DMS53 treated with DMSO at 0.1 percent for 48 hours (cell line): ENCODE data around the gene VOPP1.
A peak's percentile ranks its signal among the peaks of the same experiment; 100 is the strongest.

Experiments
- DNase-seq: peaks from one replicate; lab custom pipeline; 2025; ENCODE audit not compliant: unreplicated experiment; lab: John Stamatoyannopoulos, UW

VOPP1 gene

DNA sequence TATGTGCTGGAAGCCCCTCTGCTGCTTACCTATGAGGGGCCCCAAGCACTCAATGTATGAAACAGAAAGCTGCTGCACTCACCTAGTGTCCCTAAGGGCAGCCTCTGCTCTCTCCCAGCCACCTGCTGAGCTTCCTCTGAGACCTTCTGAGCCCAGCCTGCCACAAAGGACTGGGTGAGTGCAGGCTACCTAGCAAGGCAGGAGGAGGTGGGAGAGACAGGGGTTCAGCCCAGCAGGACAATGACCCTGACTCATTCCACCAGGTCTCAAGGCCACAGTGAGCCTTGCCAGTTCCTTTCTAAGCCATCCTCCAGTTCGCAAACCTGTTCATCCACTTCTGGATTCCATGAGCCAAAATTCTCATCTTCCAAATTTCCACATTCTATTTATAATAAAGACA is 16.3 kb downstream of the VOPP1 start:
- DNase-seq = no peak

DNA sequence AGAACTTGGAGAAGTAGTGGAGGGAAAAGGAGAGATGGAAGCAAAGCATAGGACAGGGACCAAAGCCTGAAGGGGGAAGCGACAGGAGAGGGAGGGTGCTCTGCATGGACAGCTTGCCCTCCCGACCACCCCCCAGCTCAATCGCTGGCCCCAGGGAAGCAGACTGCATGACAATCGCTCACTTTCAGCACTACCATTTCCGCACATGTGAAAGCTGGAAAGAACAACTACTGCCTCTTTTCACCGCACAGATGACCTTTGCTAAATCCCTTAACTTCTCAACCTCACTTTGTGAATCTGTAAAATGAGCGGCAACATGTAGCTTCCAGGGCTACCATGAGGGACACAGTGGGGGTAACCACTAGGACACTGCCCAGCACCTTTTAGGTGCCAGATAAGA is 17.1 kb downstream of the VOPP1 start:
- no peak for DNase-seq

DNA sequence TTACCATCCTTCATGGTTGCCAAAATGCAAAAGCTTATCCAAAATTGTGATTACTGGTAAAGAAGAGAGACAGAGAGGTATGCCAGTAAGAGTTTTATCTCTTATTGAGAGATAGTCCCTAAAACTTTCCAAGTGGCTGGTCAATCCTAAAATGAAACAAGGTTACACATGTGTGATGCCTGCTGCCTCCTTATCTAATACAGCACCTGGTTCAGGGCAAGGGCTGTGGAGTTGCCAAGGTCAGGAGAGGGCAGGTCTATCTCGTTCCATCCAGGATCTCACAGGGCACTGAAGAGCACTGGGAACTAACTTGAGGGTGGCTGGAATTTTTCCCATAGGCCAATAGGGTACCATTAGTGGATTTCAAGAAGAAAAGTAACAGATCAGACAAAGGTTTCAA is 18.3 kb downstream of the VOPP1 start:
- no peak for DNase-seq

DNA sequence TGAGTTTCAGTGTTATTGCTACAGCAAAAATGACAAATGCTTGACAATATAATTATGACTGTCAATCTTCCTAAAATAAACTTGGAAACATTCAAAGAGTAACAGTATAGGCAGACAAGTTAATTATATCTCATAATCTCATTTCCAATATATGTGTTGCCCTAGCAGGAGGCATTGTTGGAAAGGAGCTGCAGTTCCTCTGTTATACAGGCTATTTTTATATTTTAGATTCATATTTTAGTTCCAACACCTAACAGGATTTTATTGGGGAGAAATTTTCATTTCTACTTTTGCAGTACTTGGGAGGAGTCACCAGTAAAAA is 19.3 kb downstream of the VOPP1 start:
- no peak for DNase-seq

DNA sequence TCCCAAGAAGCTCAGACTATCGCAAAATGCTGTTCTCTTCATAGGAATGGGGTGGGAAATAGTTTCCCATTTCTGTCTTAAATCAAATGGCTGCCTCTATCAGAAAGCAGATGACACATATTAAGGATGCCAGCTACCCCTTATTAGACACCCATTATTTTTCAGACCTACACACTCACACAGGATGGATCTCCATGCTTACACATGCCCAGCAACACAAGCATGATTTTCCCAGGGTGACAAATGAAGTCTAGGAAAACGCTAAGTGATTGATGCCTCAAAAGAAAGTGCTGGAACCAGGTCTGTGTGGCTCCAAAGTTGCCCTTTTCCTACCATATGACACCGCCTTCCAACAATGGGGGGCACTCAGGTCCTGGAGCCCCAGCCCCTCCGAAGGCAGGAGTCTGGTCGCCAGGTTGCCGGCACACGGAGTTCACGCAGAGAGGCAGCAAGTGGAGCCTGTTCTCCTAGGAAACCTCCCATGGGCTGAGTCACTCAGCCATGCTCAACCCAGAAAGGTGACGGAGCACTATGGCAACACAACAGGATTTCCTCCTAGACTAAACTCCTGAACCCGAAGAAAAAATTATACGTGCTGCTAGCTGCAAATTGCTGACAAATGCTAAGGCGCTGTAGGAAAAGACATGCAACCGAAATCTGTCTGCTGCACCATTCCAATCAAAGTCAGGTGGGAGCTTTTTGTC is 19.8 kb downstream of the VOPP1 start:
- no peak for DNase-seq

DNA sequence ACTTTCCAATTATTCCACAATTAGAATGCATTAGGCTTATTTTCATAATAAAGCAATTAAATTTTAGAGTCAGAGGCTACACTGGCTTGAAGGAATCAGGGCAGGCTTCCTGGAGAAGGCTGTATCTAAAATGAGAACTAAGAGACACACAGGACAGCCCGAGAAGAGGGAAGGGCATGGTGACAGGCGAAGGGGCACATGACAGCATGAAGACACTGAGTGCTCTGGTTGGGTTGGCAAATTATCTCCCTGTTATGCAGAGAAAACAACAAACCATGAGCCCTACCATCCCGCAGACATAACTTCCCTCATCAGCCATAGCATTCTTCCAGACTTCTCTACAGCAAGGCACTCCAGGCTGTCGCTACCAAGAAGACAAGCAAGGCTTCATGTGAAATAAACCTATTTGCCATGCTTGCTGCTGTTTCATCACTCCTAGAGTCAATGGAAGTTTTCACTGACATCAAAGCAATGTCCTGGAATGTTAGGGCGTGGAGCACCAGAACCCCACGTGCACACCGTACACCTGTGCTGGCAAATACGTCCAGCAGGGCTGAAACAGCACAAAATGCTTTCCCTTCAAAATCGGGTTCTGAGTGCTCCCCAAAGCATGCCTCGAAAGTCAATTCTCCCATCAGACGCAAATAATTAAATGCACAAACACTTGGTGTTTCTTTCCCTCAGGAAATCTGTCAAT is 21.3 kb downstream of the VOPP1 start:
- DNase-seq = no peak

DNA sequence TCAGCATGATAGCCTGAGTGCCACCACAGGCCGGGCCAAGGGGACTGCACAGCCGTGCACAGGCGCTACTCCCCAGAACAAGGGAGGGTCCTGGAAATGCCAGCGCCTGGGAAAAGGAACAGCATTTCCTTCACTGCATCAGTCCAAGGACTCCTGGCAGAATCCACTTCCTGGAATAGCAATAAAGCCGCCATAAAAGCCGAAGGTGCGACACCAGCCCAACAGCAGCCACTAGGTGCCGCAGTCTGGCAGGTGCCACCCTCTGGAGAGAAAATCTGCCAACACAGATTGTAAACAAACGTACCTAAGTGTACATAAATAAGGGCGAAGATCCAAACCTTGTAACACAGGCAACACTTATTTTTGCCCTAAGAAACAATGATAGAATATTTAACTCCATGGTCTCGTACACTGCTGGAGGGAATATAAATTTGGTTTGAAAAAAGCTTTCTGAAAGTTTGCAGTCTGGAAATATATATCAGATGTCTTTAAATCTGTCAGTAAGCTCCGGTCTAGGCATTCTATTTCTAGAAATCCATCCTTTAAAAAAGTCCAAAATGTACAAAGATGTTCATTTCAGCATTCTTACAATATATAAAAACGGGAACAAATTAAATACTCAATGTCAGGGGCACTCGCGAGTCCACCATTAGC is 22.2 kb downstream of the VOPP1 start:
- DNase-seq = peak; percentile 81

DNA sequence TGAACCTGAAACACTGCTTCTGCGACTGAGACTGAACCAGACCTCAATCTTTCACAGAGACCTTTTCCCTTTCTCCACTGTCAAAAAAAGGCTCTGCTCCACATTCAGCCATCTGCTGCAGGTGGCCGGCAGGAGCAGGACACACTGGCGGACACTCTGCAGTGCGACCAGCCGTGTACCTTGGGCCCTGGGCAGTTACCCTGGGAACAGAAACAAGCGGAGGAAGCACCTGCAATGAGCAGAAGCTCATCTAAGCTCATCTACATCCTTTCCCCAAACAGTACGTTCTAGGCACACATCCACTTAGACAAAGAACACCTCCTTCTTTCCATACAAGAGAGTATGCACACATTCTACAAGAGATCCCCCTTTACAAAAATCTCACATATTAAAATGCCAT is 22.8 kb downstream of the VOPP1 start:
- no peak for DNase-seq

DNA sequence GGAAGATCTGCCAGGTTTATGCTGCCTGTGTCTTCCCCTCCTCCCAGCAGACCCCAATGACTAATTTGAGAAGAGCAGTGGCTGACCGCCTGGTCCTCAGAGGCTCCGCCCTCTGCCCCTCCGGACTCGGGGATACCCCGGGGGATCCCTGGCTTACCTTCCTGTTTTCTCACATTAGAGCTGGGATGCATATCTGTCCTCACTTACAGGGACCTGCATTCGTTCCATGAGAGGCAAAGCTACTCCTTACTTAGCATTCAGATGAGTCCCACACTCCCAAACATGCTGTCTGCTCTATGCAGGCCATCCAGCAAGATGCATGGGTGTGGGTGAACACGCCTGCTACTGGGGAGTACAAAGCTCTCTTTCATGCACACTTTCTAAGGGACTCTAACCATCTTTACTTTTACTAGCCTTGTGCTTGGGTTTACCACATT is 24.0 kb downstream of the VOPP1 start:
- no peak for DNase-seq

DNA sequence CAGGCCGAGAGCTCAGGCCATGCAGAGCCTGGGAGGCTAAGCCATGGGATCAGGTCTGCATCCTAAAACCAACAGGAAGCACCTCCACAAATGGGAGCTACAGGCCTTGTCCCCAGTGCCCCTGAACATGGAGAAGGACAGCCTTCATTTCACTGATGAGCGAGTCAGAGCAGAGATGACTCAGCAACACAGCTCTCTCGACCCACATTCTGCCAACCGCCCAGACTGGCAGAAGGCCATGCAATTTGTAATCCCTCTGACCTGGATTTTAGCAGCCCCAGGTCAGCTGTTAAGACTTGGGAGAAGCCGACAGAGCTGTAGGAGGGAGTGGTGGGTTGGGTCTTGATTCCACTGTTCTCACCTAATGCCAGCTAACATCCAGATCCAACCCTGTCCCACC is 25.5 kb downstream of the VOPP1 start:
- DNase-seq = peak; percentile 47

DNA sequence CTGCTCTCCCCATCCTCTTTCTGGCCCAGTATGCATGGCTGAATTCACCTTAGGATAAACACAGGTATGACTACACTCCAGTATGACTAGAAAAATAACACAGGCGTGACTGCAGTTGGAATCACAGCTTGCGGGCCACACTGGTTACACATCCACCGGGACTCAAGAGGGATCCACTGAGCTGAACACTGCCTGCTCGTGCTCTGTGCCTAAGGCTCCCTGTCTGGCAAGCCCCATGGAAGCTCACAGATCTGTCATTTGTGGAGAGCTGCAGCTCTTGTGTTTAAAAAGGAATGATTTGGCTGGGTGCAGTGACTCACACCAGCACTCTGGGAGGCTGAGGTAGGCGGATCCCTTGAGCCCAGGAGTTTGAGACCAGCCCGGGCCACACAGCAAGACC is 26.8 kb downstream of the VOPP1 start:
- DNase-seq = no peak

DNA sequence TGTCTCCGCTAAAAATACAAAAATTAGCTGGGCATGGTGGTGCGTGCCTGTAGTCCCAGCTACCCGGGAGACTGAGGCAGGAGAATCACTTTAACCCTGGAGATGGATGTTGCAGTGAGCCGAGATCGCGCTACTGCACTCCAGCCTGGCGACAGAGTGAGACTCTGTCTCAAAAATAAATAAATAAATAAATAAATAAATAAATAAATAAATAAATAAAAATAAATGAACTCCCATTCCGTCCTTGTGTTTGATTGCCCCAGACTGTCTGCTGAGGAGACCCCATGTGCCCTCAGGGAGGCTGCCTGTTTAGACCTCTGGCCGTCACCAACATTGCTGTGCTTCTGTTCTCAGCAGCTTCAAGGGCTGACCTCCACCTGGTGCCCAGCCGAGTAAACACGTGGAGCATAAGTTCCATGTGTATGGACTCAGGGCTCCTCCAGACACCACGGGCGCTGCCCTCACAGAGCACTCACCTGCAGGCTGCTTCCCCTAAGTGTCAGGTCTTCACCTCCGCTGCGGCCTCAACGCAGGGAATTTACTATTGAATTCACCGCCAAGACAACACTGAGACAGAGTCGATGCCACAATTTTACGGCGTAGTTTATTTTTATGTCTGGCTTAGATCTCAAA is 32.0 kb downstream of the VOPP1 start:
- no peak for DNase-seq

DNA sequence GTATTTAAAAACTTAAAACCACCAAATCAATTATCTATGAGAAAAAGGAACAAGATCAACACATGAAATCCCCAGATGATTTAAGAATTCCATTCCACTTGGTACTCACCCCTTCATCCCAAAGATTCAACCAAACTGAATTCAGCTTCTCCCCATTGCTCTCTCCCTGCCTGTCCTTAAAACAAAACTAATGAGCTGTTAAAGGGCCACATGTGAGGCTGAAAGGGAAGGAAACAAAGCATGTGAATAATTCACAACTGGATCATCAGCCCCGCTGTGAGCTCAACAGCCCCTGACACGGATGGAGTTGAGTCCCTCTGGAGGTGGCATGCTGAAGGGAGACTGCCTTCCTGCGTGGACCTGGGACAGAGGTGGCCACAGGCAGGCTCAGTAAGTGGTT is 32.9 kb downstream of the VOPP1 start:
- DNase-seq = no peak

DNA sequence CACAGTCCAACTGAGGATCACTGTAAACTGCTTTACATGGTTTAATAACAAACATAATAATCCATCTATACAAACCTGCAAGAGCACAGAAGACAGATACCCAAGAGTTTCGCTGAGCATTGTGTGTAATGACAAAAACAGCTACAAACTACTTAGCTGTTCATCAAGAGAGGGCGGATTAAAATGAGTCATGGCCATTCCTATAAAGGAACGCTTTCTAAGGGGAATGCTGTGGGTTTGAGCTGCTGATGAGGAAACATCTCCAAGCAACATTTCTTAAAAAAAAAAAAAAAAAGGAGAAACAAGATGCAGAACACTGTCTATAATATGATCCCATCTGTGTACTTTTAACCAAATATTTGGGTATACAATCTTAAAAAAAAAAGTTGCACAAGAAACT is 33.8 kb downstream of the VOPP1 start:
- no peak for DNase-seq

DNA sequence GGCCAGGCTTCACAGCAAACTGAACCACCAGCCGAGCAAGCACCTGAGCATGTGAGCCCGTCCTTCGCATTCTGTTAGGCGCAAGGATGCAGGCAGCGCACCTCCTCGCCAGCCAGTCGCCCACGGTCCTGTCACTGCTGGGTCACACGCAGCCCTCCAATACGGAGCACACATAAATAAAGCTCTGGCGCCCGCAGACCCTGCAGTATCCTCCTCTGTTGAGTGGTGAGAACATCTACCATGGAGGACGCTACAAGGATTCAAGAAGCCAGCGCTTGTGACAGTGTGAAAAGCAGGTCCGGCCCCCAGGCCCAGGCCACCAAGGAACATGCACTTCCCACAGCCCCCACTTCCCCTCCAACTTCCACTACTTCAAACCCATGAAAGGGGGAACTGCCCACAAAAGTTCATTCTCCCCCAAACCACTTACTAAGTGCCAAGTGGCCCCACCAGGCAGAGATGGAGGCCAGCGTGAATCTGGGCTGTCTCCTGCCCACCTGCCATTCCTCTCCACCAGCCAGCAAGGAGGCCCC is 34.8 kb downstream of the VOPP1 start:
- no peak for DNase-seq

DNA sequence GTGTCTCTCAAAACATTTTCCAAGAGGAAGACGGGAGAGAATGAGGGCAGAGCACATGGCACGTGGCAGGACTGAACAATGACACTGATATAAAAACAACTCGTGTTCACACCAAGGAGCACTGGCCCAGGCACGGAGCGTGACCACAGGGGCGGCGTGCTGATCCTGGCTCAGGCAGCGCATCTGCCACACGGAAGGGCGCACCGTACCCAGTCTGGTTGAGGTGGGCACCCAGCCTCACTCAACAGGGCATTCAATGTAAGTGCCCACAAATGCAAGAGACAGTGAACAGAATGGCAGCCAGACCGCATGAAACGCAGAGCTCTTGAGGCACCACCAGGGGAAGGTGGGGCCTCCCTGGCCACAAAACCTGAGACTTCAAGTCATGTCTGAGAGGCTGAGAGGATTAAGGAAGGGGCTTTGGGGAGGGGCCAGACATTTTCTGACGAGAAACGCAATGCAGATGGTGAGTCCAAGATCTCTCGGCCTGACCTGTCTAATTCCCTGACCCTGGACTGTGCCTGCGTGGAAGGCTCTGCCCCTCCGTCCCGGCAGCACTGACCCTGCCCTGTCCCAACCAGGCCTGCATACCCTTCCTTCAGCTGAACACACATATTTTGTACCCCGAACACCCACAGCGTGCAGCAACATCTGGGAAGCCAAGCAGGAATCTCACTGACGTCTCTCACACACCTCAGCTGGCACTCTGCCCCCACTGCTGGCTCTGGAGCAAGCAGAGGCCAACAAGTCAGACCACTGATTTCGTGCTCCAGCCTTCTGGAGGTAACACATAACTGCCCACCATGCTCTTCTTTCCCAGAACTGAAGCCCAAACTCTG is 35.5 kb downstream of the VOPP1 start:
- DNase-seq = no peak

DNA sequence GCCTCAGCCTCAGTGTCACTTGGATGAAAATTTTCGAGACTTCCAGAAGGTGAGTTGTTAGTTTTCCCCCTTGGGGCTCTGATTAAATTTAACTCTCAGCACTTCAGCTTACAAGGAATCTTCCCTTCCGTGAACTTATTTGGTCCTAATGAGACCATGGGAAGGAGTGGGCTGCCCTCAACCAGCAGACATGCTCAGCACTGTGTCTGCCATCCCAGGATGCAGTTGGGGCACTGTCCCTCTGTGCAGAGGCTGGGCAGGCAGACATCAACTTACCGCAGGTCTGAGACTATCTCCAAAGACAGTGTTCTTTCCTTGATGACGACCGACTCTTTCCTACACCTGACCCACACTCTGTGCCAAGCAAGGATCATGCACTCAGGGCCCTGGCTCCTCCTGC is 36.7 kb downstream of the VOPP1 start:
- DNase-seq = no peak

DNA sequence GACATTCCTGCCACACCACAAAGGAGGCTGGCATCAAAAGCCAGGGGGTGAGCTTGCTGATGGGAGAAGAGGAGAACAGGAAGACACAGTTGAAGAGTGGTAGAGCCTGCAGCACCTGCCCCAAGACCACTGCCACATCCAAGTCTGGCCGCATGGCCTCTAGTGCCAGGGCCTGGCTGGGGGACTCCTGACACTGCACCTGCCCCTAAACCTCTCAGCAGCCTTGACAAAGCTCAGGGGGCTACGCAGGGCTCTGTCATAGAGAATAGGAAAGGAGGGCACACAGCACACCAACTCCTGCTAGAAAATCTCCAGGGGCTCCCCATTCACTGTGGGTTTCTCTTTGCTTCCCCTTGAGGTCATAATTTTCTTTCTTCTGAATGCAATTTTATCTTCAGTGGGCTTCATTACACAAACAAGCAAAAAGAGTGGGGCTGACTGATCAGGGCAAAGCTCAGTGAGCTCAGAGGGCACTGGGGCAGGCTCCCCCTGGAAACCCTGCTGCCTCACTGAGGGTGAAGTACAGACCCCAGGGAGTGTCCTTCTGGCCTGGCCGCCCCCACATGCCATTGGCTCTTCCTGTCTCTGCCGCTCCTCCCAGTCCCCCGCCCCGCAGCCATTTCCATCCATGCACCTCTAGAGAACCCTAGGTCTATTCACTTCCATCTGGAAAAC is 37.2 kb downstream of the VOPP1 start:
- DNase-seq = no peak

DNA sequence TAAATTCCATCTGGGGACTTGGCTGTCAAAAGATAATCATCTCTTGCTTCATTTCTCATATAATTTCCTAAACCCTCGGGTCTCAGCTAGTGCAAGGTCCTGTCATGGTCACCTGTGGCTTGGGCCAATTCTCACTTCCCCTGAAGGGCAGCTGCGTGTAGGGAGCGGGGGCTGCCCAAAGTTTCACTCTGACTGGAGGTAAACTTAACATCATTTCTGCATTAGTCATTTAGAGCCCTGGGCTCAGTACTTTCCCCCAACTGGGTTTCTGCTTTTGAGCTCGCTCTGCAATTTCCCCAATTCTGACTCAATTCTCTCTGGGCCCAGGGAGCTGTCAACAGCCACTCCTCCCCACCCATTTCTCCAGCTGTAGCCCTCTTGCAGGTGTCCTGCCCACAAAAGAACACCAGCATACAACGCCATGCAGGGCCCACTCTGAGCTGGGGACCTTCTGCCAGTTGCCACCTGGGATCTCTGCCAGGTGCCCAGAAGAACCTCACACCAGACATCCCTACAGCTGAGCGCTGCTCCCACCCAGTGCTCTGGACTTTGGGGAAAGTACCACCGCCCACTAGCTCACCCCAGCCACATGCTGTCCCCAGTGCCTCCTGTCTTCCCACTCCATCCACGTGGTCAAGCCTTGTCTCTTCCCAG is 37.9 kb downstream of the VOPP1 start:
- DNase-seq = no peak

DNA sequence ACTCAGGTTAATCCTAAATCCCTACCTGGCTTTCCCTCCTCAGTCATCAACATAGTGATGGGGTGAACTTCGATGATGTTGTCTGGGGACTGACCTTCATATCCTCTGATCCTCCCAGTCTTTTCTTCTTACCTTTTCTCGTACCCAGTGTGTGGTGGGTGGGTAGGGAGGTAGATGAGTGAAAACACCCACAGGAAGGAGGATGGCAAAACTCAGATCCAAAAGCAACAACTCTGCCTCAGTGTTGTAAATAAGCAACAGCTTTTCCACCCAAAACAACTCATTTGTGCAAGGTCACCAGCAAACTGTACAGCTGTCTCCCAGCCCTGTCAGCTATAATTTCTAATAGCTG is 38.6 kb downstream of the VOPP1 start:
- DNase-seq = peak; percentile 34
